CD4-positive, alpha-beta T cell (primary cell): Measurements from ENCODE around the gene FSTL4. TPM values are rescaled to one million over a fixed set of nuclear protein-coding genes. Genes with fewer than 3 reads are reported as not detected.

Source experiments
- ATAC-seq: fragments of 200-7000 bp; cut with Tn5 transposase; one replicate; pipeline ENCODE4 v1.10.0; 2022; ENCODE audit warnings: mild to moderate bottlenecking; ENCODE audit not compliant: poor library complexity
- CTCF ChIA-PET: fragments of 350-600 bp; sonication (Branson Sonifier 250); formaldehyde crosslinking; loops from one replicate; lab custom pipeline; 2021; ENCODE audit warnings: antibody characterized with exemption, inconsistent platforms; lab: Charles Lee
- POLR2A ChIA-PET: fragments of 350-600 bp; sonication (Branson Sonifier 250); formaldehyde crosslinking; loops from one replicate; lab custom pipeline; 2021; ENCODE audit warnings: antibody characterized with exemption, inconsistent platforms; lab: Charles Lee
- DNase-seq, 14 experiments: peaks; one replicate each; pipeline ENCODE4 v3.0.0-alpha.2; 2013 to 2020; ENCODE audit warnings: mixed read lengths in 2 of 14
- H3K27ac ChIP-seq, 2 donors: one replicate each; pipeline versions ENCODE4 v1.5.1 to v1.7.0; 2013; ENCODE audit warnings: low read length in 2 of 2, low read depth in 1 of 2, mild to moderate bottlenecking in 1 of 2
- H3K27me3 ChIP-seq, 2 experiments: 1 replicate in 1 of 2; 2 replicates in 1 of 2; pipeline versions ENCODE4 v1.6.1 to v1.7.0; 2013; ENCODE audit warnings: low read length in 2 of 2, control low read depth in 1 of 2, mild to moderate bottlenecking in 1 of 2, moderate library complexity in 1 of 2; ENCODE audit not compliant: insufficient read depth in 2 of 2, control insufficient read depth in 1 of 2
- H3K36me3 ChIP-seq: one replicate; pipeline ENCODE4 v1.6.1; 2013; ENCODE audit warnings: low read length, control low read depth; ENCODE audit not compliant: insufficient read depth
- H3K4me1 ChIP-seq: one replicate; pipeline ENCODE4 v1.6.1; 2013; ENCODE audit warnings: low read length, control low read depth; ENCODE audit not compliant: insufficient read depth
- H3K4me3 ChIP-seq: one replicate; pipeline ENCODE4 v1.5.1; 2013; ENCODE audit warnings: mild to moderate bottlenecking, low read length, moderate library complexity
- H3K9me3 ChIP-seq, 2 experiments: 1 replicate in 1 of 2; 2 replicates in 1 of 2; pipeline versions ENCODE4 v1.6.1 to v1.7.0; 2013; ENCODE audit warnings: low read length in 2 of 2, mild to moderate bottlenecking in 2 of 2, control low read depth in 1 of 2, moderate library complexity in 1 of 2; ENCODE audit not compliant: control insufficient read depth in 1 of 2, insufficient read depth in 1 of 2
- H3K27ac Mint-ChIP-seq: one replicate; pipeline ENCODE4 v1.8.0; 2020; ENCODE audit warnings: mixed read lengths
- H3K27me3 Mint-ChIP-seq: one replicate; pipeline ENCODE4 v1.8.0; 2021; ENCODE audit warnings: mixed read lengths
- H3K36me3 Mint-ChIP-seq: one replicate; pipeline ENCODE4 v1.8.0; 2021; ENCODE audit warnings: low read depth, mixed read lengths
- H3K4me1 Mint-ChIP-seq: one replicate; pipeline ENCODE4 v1.8.0; 2021; ENCODE audit warnings: low read depth, mixed read lengths
- H3K4me3 Mint-ChIP-seq: one replicate; pipeline ENCODE4 v1.8.0; 2020; ENCODE audit warnings: mild to moderate bottlenecking, mixed read lengths
- H3K9me3 Mint-ChIP-seq: one replicate; pipeline ENCODE4 v1.8.0; 2020; ENCODE audit warnings: mixed read lengths
- intact Hi-C, 2 experiments: fragments of 100-400 bp; cut with DNase I in 1 of 2; cut with micrococcal nuclease in 1 of 2; formaldehyde crosslinking; loops; one replicate each; pipeline versions ENCODE4 v1.15.1 to v1.9.0; 2023 to 2025; cut with DNase I, micrococcal nuclease
- total RNA-seq, 174 experiments: library from RNA in 2 of 174; stranded (reverse) in 2 of 174; gene quantifications; one replicate each; pipeline ENCODE4 v1.2.3 and lab custom pipeline; 2021 to 2026
- TF ChIP-seq, protein P1 (sequence below): fragments of 200-600 bp; IDR thresholded peaks from one replicate; pipeline ENCODE4 v1.8.0; 2022; ENCODE audit warnings: antibody characterized with exemption, mild to moderate bottlenecking

FSTL4 gene
- total RNA-seq, 2 experiments from 2014 or later = not detected

DNA sequence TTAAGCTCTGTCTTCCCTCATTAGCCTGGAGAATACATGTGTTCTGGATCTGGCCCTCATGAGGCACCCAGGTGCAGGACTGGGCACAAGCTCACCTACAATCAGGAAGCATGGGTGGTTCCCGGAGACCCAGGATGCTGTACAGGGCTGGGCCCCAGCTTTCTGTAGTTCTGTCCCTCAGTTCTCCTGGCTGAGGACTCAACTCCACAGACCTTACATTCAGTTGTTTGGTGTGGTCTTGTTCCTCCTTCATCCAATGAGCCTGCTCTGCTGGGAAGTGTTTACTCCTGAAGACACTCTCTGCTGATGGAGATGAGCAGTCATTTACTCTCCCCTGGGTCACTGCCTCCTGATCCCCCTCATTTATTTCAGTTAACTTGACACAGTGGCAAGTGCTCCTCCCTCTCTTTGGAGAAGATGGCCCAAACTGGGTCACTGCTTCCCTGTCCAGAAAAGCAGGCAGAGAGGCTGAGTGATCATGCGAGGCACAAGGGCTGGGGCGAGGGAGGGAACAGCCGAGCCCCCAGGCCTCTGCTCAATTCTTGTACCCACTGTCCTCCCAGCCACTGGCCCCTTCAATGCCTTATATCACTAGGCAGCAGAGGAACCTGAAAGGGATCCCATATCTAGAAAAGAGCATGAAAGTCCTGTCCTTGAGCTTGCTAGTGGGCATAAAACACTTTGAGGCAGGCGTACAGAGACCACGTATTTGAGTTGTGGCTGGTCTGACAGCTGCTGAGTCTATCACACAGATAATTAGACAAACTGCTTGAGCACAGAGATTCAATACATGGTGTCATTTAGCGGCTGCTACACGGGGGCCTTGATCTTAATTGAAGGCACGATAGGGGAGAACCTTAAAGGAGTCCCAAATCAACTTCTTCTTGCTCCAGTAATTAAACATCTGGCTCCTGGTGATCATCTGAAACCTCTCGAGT lies 221.7 kb downstream of the FSTL4 start:
- Mint-ChIP-seq H3K27me3 (peaks cover 6% of the 10 kb centered on the region), H3K9me3 (no peaks in the 10 kb centered on the region), H3K4me1 (no peaks in the 10 kb centered on the region), H3K4me3 (no peak overlapping the region), H3K36me3 (no peaks in the 10 kb centered on the region), H3K27ac (no peak overlapping the region)
- intact Hi-C loops = no loop called here
- Histone ChIP-seq H3K4me3 (no peak overlapping the region), H3K27ac (no peak overlapping the region), H3K27me3 (peaks cover 0 to 2% of the 10 kb centered on the region in 2 experiments), H3K4me1 (no peaks in the 10 kb centered on the region), H3K9me3 (peaks cover 0 to 7% of the 10 kb centered on the region in 2 experiments), H3K36me3 (no peaks in the 10 kb centered on the region)
- ChIA-PET CTCF (no interaction called here), POLR2A (no interaction called here)
- ATAC-seq (no peak), DNase-seq (no peak)
- TF ChIP-seq, protein P1, sequence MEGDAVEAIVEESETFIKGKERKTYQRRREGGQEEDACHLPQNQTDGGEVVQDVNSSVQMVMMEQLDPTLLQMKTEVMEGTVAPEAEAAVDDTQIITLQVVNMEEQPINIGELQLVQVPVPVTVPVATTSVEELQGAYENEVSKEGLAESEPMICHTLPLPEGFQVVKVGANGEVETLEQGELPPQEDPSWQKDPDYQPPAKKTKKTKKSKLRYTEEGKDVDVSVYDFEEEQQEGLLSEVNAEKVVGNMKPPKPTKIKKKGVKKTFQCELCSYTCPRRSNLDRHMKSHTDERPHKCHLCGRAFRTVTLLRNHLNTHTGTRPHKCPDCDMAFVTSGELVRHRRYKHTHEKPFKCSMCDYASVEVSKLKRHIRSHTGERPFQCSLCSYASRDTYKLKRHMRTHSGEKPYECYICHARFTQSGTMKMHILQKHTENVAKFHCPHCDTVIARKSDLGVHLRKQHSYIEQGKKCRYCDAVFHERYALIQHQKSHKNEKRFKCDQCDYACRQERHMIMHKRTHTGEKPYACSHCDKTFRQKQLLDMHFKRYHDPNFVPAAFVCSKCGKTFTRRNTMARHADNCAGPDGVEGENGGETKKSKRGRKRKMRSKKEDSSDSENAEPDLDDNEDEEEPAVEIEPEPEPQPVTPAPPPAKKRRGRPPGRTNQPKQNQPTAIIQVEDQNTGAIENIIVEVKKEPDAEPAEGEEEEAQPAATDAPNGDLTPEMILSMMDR = no peak

DNA sequence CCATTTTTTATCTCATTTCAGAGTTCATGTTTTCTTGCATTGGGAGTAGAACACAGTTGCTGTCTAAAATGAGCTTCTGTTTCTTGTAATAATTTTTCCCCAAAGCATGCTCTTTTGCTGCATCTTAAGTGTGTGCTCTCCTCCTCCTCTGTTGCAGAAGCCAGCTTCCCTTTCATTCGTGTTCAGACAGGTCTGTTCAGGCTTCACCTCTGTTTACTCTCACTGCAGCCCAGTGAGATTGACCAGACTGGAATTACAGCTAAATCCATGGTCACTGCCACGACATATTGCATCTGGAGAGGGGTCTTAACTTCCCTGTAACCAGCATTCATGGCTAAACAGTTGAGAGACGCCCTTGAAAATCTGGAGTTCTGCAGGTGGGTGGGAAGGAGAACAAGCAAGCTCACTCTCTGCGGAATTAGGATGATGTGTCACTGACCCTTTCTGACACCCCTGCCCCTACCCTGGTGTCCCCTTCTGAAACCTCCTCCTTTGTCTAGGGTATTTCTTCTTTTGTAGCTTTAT lies 223.2 kb downstream of the FSTL4 start:
- ChIA-PET CTCF (interaction anchor here (1.2 kb wide), 1 partner anchor 37 kb away, joined by 3 read pairs; no protein-coding TSS in a partner anchor), POLR2A (no interaction called here)
- H3K4me1 Mint-ChIP-seq = no peaks in the 10 kb centered on the region
- no peak overlapping the region for H3K27ac Mint-ChIP-seq
- peaks cover 6% of the 10 kb centered on the region for H3K27me3 Mint-ChIP-seq
- no peak overlapping the region for H3K27ac ChIP-seq
- ATAC-seq (no peak), DNase-seq (no peak)
- H3K9me3 ChIP-seq = peaks cover 0 to 6% of the 10 kb centered on the region in 2 experiments
- H3K4me3 Mint-ChIP-seq = no peak overlapping the region
- H3K4me3 ChIP-seq = no peak overlapping the region
- H3K9me3 Mint-ChIP-seq = no peaks in the 10 kb centered on the region
- H3K27me3 ChIP-seq = peaks cover 0 to 2% of the 10 kb centered on the region in 2 experiments
- TF ChIP-seq, protein P1 = no peak
- no peaks in the 10 kb centered on the region for H3K36me3 Mint-ChIP-seq
- intact Hi-C loops = no loop called here
- no peaks in the 10 kb centered on the region for H3K36me3 ChIP-seq
- H3K4me1 ChIP-seq = no peaks in the 10 kb centered on the region

DNA sequence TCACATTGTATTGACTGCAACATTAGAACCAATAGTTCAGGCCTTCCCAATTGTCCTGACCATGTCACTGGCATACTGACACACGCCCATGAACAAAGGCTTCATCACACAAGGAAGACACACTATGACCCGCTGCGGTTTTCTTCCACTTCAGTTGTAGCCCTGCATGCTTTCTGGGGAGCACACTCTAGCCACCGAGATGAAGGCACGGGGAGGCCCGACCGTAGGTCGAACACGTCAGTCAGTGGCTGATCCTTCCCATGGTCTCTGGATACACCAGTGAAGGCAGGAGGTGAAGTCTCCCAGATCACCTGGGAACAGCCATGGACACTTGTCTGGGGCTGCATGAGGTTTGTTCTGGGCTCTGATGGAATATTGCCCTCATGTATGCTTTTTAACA lies 224.7 kb downstream of the FSTL4 start:
- Histone ChIP-seq H3K9me3 (no peaks in the 10 kb centered on the region), H3K4me1 (no peaks in the 10 kb centered on the region), H3K27me3 (peaks cover 0 to 2% of the 10 kb centered on the region in 2 experiments), H3K36me3 (no peaks in the 10 kb centered on the region), H3K4me3 (no peak overlapping the region), H3K27ac (no peak overlapping the region)
- Mint-ChIP-seq H3K27ac (no peak overlapping the region), H3K27me3 (peaks cover 8% of the 10 kb centered on the region), H3K36me3 (no peaks in the 10 kb centered on the region), H3K9me3 (no peaks in the 10 kb centered on the region), H3K4me3 (no peak overlapping the region), H3K4me1 (no peaks in the 10 kb centered on the region)
- TF ChIP-seq, protein P1 = no peak
- ATAC-seq = no peak
- ChIA-PET CTCF (no interaction called here), POLR2A (no interaction called here)
- peak in 1 of 14 experiments; percentile 15 for DNase-seq
- intact Hi-C loops = no loop called here
